ENCODE data around the gene EIF3D. TPM values are rescaled to one million over a fixed set of nuclear protein-coding genes. Genes with fewer than 3 reads are reported as not detected.

The EIF3D gene, protein sequence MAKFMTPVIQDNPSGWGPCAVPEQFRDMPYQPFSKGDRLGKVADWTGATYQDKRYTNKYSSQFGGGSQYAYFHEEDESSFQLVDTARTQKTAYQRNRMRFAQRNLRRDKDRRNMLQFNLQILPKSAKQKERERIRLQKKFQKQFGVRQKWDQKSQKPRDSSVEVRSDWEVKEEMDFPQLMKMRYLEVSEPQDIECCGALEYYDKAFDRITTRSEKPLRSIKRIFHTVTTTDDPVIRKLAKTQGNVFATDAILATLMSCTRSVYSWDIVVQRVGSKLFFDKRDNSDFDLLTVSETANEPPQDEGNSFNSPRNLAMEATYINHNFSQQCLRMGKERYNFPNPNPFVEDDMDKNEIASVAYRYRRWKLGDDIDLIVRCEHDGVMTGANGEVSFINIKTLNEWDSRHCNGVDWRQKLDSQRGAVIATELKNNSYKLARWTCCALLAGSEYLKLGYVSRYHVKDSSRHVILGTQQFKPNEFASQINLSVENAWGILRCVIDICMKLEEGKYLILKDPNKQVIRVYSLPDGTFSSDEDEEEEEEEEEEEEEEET
- total RNA-seq (100 to 1,000 TPM; 126 to 164 TPM), polyA plus RNA-seq (ENCODE audit: insufficient read length in 2 of 2) (100 to 1,000 TPM; 125 to 138 TPM)
- long read RNA-seq, donor 1, transcript EIF3D-209 (3 exons, 887 nt) = minor isoform, 9 of 51 reads
- long read RNA-seq, donor 1, transcript EIF3D-201 (15 exons, 2,155 nt) = major isoform, 24 of 51 reads
- long read RNA-seq, donor 1, partial matches to known transcripts = 16 of 51 reads
- long read RNA-seq, donor 1, other reads (novel, unspliced or antisense) = 0 of 51 reads
- long read RNA-seq, donor 2, transcript EIF3D-201 (15 exons, 2,155 nt) = major isoform, 9 of 11 reads
- long read RNA-seq, donor 2, partial matches to known transcripts = 0 of 11 reads
- long read RNA-seq, donor 2, other reads (novel, unspliced or antisense) = 0 of 11 reads
- long read RNA-seq, donor 3, transcript EIF3D-201 (15 exons, 2,155 nt) = major isoform, 13 of 15 reads
- long read RNA-seq, donor 3, partial matches to known transcripts = 0 of 15 reads
- long read RNA-seq, donor 3, other reads (novel, unspliced or antisense) = 0 of 15 reads
- long read RNA-seq, donor 4, transcript EIF3D-201 (15 exons, 2,155 nt) = major isoform, 42 of 142 reads
- long read RNA-seq, donor 4, transcript EIF3D-209 (3 exons, 887 nt) = minor isoform, 22 of 142 reads
- long read RNA-seq, donor 4, partial matches to known transcripts = 67 of 142 reads
- long read RNA-seq, donor 4, other reads (novel, unspliced or antisense) = 9 of 142 reads

- Histone ChIP-seq H3K36me3 (ENCODE audit: control insufficient read depth, insufficient read depth, low read length) (peaks cover 12% of the 10 kb centered on the region), H3K27me3 (ENCODE audit: control insufficient read depth, insufficient read depth, low read length) (no peaks in the 10 kb centered on the region), H3K4me1 (ENCODE audit: control insufficient read depth, insufficient read depth, low read length) (peaks cover 18% of the 10 kb centered on the region), H3K4me3 (ENCODE audit: low read depth, low read length) (peak within 1 kb of the TSS; percentile 97), H3K27ac (ENCODE audit: low read depth, low read length) (peak within 1 kb of the TSS; percentile 98), H3K9me3 (ENCODE audit: control insufficient read depth, insufficient read depth, low read length) (no peaks in the 10 kb centered on the region)
- under 1% methylated on average over 81 of the region's 82 CpGs for WGBS (ENCODE audit: insufficient coverage)
- DNase-seq (ENCODE audit: low read depth in 4 of 6, low spot score in 6 of 6) = peak; percentile 96 to 100 (median 98)
Observed at GRCh38 chr22:36528795-36529751, at the start of gene EIF3D. EIF3D (minus strand) TSS chr22:36529166; CDS start chr22:36526121, 3,045 bp downstream.

GRCh38 chr22:36578619-36579018 lies 49.7 kb upstream of the EIF3D start:
- Histone ChIP-seq H3K36me3 (ENCODE audit: control insufficient read depth, insufficient read depth, low read length) (peaks cover 4% of the 10 kb centered on the region), H3K27ac (ENCODE audit: low read depth, low read length) (no peak overlapping the region), H3K27me3 (ENCODE audit: control insufficient read depth, insufficient read depth, low read length) (no peaks in the 10 kb centered on the region), H3K4me3 (ENCODE audit: low read depth, low read length) (no peak overlapping the region), H3K4me1 (ENCODE audit: control insufficient read depth, insufficient read depth, low read length) (no peaks in the 10 kb centered on the region), H3K9me3 (ENCODE audit: control insufficient read depth, insufficient read depth, low read length) (no peaks in the 10 kb centered on the region)
- 87% methylated on average over 5 of the region's 7 CpGs for WGBS (ENCODE audit: insufficient coverage)
- no peak for DNase-seq (ENCODE audit: low read depth in 4 of 6, low spot score in 6 of 6)

GRCh38 chr22:36577019-36577418 lies 48.1 kb upstream of the EIF3D start:
- no peak for DNase-seq (ENCODE audit: low read depth in 4 of 6, low spot score in 6 of 6)
- H3K36me3 ChIP-seq (ENCODE audit: control insufficient read depth, insufficient read depth, low read length) = peaks cover 4% of the 10 kb centered on the region
- no peak overlapping the region for H3K4me3 ChIP-seq (ENCODE audit: low read depth, low read length)
- WGBS (ENCODE audit: insufficient coverage) = 83% methylated on average over 12 of the region's 13 CpGs
- H3K27ac ChIP-seq (ENCODE audit: low read depth, low read length) = no peak overlapping the region
- H3K4me1 ChIP-seq (ENCODE audit: control insufficient read depth, insufficient read depth, low read length) = no peaks in the 10 kb centered on the region
- H3K9me3 ChIP-seq (ENCODE audit: control insufficient read depth, insufficient read depth, low read length) = no peaks in the 10 kb centered on the region
- H3K27me3 ChIP-seq (ENCODE audit: control insufficient read depth, insufficient read depth, low read length) = no peaks in the 10 kb centered on the region

DNA sequence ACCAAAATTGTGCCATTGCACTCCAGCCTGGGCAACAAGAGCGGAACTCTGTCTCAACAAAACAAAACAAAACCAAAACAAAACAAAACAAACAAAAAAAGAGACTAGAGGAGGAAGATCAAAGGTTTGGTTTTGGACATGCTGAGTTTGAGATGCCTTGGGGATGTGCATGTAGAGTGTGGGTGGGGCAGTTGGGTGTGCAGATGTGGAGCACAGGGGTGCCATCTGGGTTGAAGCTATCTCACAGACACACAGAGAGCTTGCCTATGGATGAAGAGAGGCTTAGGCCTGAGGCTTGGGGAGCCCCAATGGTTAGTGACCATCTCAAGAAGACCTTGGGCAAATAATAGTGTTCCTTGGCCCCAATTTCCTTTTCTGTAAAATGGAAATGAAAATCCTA lies 45.8 kb upstream of the EIF3D start:
- Histone ChIP-seq H3K36me3 (ENCODE audit: control insufficient read depth, insufficient read depth, low read length) (peaks cover 4% of the 10 kb centered on the region), H3K27ac (ENCODE audit: low read depth, low read length) (no peak overlapping the region), H3K4me3 (ENCODE audit: low read depth, low read length) (no peak overlapping the region), H3K27me3 (ENCODE audit: control insufficient read depth, insufficient read depth, low read length) (no peaks in the 10 kb centered on the region), H3K4me1 (ENCODE audit: control insufficient read depth, insufficient read depth, low read length) (peaks cover 4% of the 10 kb centered on the region), H3K9me3 (ENCODE audit: control insufficient read depth, insufficient read depth, low read length) (no peaks in the 10 kb centered on the region)
- WGBS (ENCODE audit: insufficient coverage) = no CpG with 5 or more reads among the region's 1 CpG
- DNase-seq (ENCODE audit: low read depth in 4 of 6, low spot score in 6 of 6) = no peak

- no peaks in the 10 kb centered on the region for H3K27me3 ChIP-seq (ENCODE audit: control insufficient read depth, insufficient read depth, low read length)
Observed at GRCh38 chr22:36573815-36574363, 44.9 kb upstream of the EIF3D start.

DNA sequence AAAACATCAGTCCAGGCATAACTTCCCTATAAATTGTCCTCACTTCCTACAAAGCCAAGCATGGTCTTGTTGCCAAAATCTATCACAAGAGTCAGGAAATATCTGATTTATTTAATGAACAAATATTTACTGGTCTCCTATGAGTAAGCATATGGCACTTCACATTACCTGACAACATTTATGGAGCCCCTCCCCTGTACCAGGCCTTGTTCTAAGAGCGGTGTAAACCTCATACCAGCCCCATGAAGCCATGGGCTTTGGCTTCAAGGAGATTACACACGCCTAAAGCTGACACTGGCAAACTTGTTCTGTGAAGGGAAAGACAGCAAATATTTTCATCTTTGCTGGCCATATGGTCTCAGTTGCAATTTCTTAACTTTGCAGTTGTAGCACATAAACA lies 43.0 kb upstream of the EIF3D start:
- peaks cover 4% of the 10 kb centered on the region for H3K4me1 ChIP-seq (ENCODE audit: control insufficient read depth, insufficient read depth, low read length)
- H3K9me3 ChIP-seq (ENCODE audit: control insufficient read depth, insufficient read depth, low read length) = no peaks in the 10 kb centered on the region
- WGBS (ENCODE audit: insufficient coverage) = 100% methylated on average over 2 of the region's 2 CpGs
- H3K27me3 ChIP-seq (ENCODE audit: control insufficient read depth, insufficient read depth, low read length) = no peaks in the 10 kb centered on the region
- no peak for DNase-seq (ENCODE audit: low read depth in 4 of 6, low spot score in 6 of 6)
- no peak overlapping the region for H3K27ac ChIP-seq (ENCODE audit: low read depth, low read length)
- peaks cover 4% of the 10 kb centered on the region for H3K36me3 ChIP-seq (ENCODE audit: control insufficient read depth, insufficient read depth, low read length)
- no peak overlapping the region for H3K4me3 ChIP-seq (ENCODE audit: low read depth, low read length)

More at GRCh38 chr22:36573815-36574363, 44.9 kb upstream of the EIF3D start:
- no peak overlapping the region for H3K27ac ChIP-seq (ENCODE audit: low read depth, low read length)
- peaks cover 4% of the 10 kb centered on the region for H3K4me1 ChIP-seq (ENCODE audit: control insufficient read depth, insufficient read depth, low read length)
- H3K9me3 ChIP-seq (ENCODE audit: control insufficient read depth, insufficient read depth, low read length) = no peaks in the 10 kb centered on the region
- WGBS (ENCODE audit: insufficient coverage) = 42% methylated on average over 9 of the region's 9 CpGs
- no peak for DNase-seq (ENCODE audit: low read depth in 4 of 6, low spot score in 6 of 6)
- no peak overlapping the region for H3K4me3 ChIP-seq (ENCODE audit: low read depth, low read length)
- H3K36me3 ChIP-seq (ENCODE audit: control insufficient read depth, insufficient read depth, low read length) = peaks cover 4% of the 10 kb centered on the region

DNA sequence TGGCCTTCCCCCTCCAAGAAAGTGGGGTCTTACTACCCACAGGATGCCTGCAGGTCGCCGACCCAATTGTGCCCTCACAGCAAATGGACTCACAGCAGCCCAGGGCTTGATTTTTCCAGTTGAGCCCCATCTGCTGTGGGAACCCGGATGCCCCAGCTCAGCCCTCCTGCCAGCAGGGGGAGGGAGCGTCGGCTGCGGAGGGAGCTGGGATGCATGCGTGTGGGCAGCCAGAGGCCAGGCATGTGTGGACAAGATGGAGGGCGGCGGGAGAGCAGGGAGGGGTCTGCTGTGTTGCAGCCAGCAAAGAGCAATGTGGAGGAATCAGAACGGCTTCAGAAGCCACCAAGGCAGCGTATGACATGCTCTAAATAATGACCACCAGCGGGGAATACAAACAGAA lies 41.0 kb upstream of the EIF3D start:
- no peaks in the 10 kb centered on the region for H3K9me3 ChIP-seq (ENCODE audit: control insufficient read depth, insufficient read depth, low read length)
- H3K4me3 ChIP-seq (ENCODE audit: low read depth, low read length) = no peak overlapping the region
- peaks cover 9% of the 10 kb centered on the region for H3K36me3 ChIP-seq (ENCODE audit: control insufficient read depth, insufficient read depth, low read length)
- no peaks in the 10 kb centered on the region for H3K27me3 ChIP-seq (ENCODE audit: control insufficient read depth, insufficient read depth, low read length)
- 32% methylated on average over 12 of the region's 12 CpGs for WGBS (ENCODE audit: insufficient coverage)
- peaks cover 4% of the 10 kb centered on the region for H3K4me1 ChIP-seq (ENCODE audit: control insufficient read depth, insufficient read depth, low read length)
- DNase-seq (ENCODE audit: low read depth in 4 of 6, low spot score in 6 of 6) = peak in 2 of 6 donors; percentile 17 to 41
- no peak overlapping the region for H3K27ac ChIP-seq (ENCODE audit: low read depth, low read length)

GRCh38 chr22:36568846-36569245 lies 39.9 kb upstream of the EIF3D start:
- Histone ChIP-seq H3K9me3 (ENCODE audit: control insufficient read depth, insufficient read depth, low read length) (no peaks in the 10 kb centered on the region), H3K27me3 (ENCODE audit: control insufficient read depth, insufficient read depth, low read length) (no peaks in the 10 kb centered on the region), H3K36me3 (ENCODE audit: control insufficient read depth, insufficient read depth, low read length) (peaks cover 15% of the 10 kb centered on the region), H3K27ac (ENCODE audit: low read depth, low read length) (no peak overlapping the region), H3K4me3 (ENCODE audit: low read depth, low read length) (no peak overlapping the region), H3K4me1 (ENCODE audit: control insufficient read depth, insufficient read depth, low read length) (peaks cover 4% of the 10 kb centered on the region)
- DNase-seq (ENCODE audit: low read depth in 4 of 6, low spot score in 6 of 6) = no peak
- WGBS (ENCODE audit: insufficient coverage) = 100% methylated on average over 1 of the region's 6 CpGs
